T-cell (primary cell): ENCODE data around the gene KRTDAP. TPM values are rescaled to one million over a fixed set of nuclear protein-coding genes. Genes with fewer than 3 reads are reported as not detected.

ENCODE experiments used
- ATAC-seq, 4 experiments: fragments of 200-7000 bp in 3 of 4; fragments of 150-1000 bp in 1 of 4; cut with Tn5 transposase; replicated peaks in 1 of 4; 1 replicate in 3 of 4; 2 replicates in 1 of 4; pipeline ENCODE4 v1.10.0; 2021; ENCODE audit warnings: moderate library complexity in 3 of 4, mild to moderate bottlenecking in 2 of 4, moderate number of reproducible peaks in 1 of 4
- CTCF ChIA-PET, 2 donors: fragments of 300-600 bp; sonication (Branson Sonifier 250); formaldehyde crosslinking; loops; one replicate each; lab custom pipeline; 2022; ENCODE audit warnings: antibody characterized with exemption in 2 of 2; lab: Charles Lee
- POLR2A ChIA-PET, 2 donors: fragments of 300-600 bp; sonication (Branson Sonifier 250); formaldehyde crosslinking; loops; one replicate each; lab custom pipeline; 2022; ENCODE audit warnings: antibody characterized with exemption in 2 of 2; lab: Charles Lee
- DNase-seq, 35 experiments: peaks; one replicate each; pipeline versions ENCODE4 v3.0.0 to v3.0.0-alpha.2; 2013 to 2023
- H3K27ac ChIP-seq: one replicate; pipeline ENCODE4 v1.5.1; 2013; ENCODE audit warnings: low read length
- H3K27me3 ChIP-seq, 2 experiments: replicated peaks in 1 of 2; 1 replicate in 1 of 2; 2 replicates in 1 of 2; pipeline versions ENCODE4 v1.6.1 to v1.7.0; 2013; ENCODE audit warnings: low read length in 1 of 2, mixed read lengths in 1 of 2; ENCODE audit not compliant: control insufficient read depth in 2 of 2, insufficient read depth in 2 of 2; ENCODE audit errors: extremely low read depth in 1 of 2
- H3K36me3 ChIP-seq, 2 donors: 1 replicate in 1 of 2; 2 replicates in 1 of 2; pipeline versions ENCODE4 v1.6.1 to v1.7.0; 2013; ENCODE audit warnings: low read length in 1 of 2; ENCODE audit not compliant: control insufficient read depth in 2 of 2, insufficient read depth in 1 of 2; ENCODE audit errors: extremely low read depth in 1 of 2
- H3K4me1 ChIP-seq, 2 experiments: 1 replicate in 1 of 2; 2 replicates in 1 of 2; pipeline versions ENCODE4 v1.6.1 to v1.7.0; 2013; ENCODE audit warnings: low read length in 2 of 2, mixed read lengths in 1 of 2; ENCODE audit not compliant: insufficient read depth in 2 of 2, control insufficient read depth in 1 of 2; ENCODE audit errors: extremely low read depth in 1 of 2
- H3K4me3 ChIP-seq, 2 donors: 1 replicate in 1 of 2; 2 replicates in 1 of 2; pipeline versions ENCODE4 v1.5.1 to v1.7.0; 2013; ENCODE audit warnings: mild to moderate bottlenecking in 2 of 2, low read length in 1 of 2, moderate library complexity in 1 of 2; ENCODE audit not compliant: control insufficient read depth in 1 of 2; ENCODE audit errors: extremely low read depth in 1 of 2
- H3K9me3 ChIP-seq: 2 replicates; pipeline ENCODE4 v1.7.0; 2013
- H3K27ac Mint-ChIP-seq, 2 donors: one replicate each; pipeline ENCODE4 v1.8.0; 2020 to 2021; ENCODE audit warnings: mild to moderate bottlenecking in 2 of 2, mixed read lengths in 2 of 2
- H3K27me3 Mint-ChIP-seq, 2 donors: one replicate each; pipeline ENCODE4 v1.8.0; 2021 to 2022; ENCODE audit warnings: mixed read lengths in 2 of 2
- H3K36me3 Mint-ChIP-seq: one replicate; pipeline ENCODE4 v1.8.0; 2021; ENCODE audit warnings: mixed read lengths
- H3K4me1 Mint-ChIP-seq, 3 donors: one replicate each; pipeline ENCODE4 v1.8.0; 2020 to 2022; ENCODE audit warnings: mixed read lengths in 3 of 3, mild to moderate bottlenecking in 1 of 3
- H3K4me3 Mint-ChIP-seq, 3 donors: one replicate each; pipeline ENCODE4 v1.8.0; 2020 to 2022; ENCODE audit warnings: mild to moderate bottlenecking in 3 of 3, mixed read lengths in 3 of 3, moderate library complexity in 3 of 3
- H3K9me3 Mint-ChIP-seq, 3 donors: one replicate each; pipeline ENCODE4 v1.8.0; 2020 to 2022; ENCODE audit warnings: mixed read lengths in 3 of 3
- WGBS: methylation state at CpG from one replicate; pipeline ENCODE4 v1.1.5; 2013; ENCODE audit warnings: missing lambda C conversion rate; ENCODE audit not compliant: insufficient coverage; 5-methylcytosine and 5-hydroxymethylcytosine counted together
- total RNA-seq, 35 experiments: library from RNA in 6 of 35; stranded (reverse) in 6 of 35; fragments of 120-200 nt in 1 of 35; gene quantifications; one replicate each; pipeline versions ENCODE4 v1.2.1 to v1.2.4 and lab custom pipeline; 2013 to 2026

KRTDAP gene
- total RNA-seq, 5 donors from 2014 or later (not counting 1 experiment from before 2014, with no cell fraction given) = not detected

- H3K4me3 Mint-ChIP-seq = no peak overlapping the region
- peaks cover 24 to 33% of the 10 kb centered on the region in 2 donors for H3K27me3 Mint-ChIP-seq
- Histone ChIP-seq H3K27ac (no peak overlapping the region), H3K27me3 (peaks cover 0 to 47% of the 10 kb centered on the region in 2 experiments), H3K36me3 (no peaks in the 10 kb centered on the region), H3K4me1 (peaks cover 0 to 16% of the 10 kb centered on the region in 2 experiments), H3K4me3 (no peak overlapping the region), H3K9me3 (no peaks in the 10 kb centered on the region)
- no peak for ATAC-seq
- POLR2A ChIA-PET = no interaction called here
- no peaks in the 10 kb centered on the region for H3K9me3 Mint-ChIP-seq
- H3K27ac Mint-ChIP-seq = no peak overlapping the region
- 58% methylated on average over 13 of the region's 20 CpGs for WGBS
- no peaks in the 10 kb centered on the region for H3K36me3 Mint-ChIP-seq
- no peak for DNase-seq
- CTCF ChIA-PET = interaction anchor here (0.6 kb wide), 2 partner anchors 12 to 231 kb away, joined by 3 read pairs; partner anchors contain the start of genes PSENEN (in 1 of the 2) and U2AF1L4 (in 1 of the 2)
- peaks cover 12% of the 10 kb centered on the region in 3 donors for H3K4me1 Mint-ChIP-seq
These were observed 24.1 kb upstream of the KRTDAP start for GRCh38 chr19:35514282-35514809.

- POLR2A ChIA-PET = no interaction called here
- CTCF ChIA-PET = no interaction called here
- Histone ChIP-seq H3K36me3 (no peaks in the 10 kb centered on the region), H3K27ac (no peak within 1 kb of the TSS), H3K4me3 (no peak within 1 kb of the TSS), H3K9me3 (no peaks in the 10 kb centered on the region), H3K27me3 (peaks cover 2 to 51% of the 10 kb centered on the region in 2 experiments), H3K4me1 (peaks cover 0 to 22% of the 10 kb centered on the region in 2 experiments)
- peaks cover 24 to 34% of the 10 kb centered on the region in 2 donors for H3K27me3 Mint-ChIP-seq
- H3K4me3 Mint-ChIP-seq = no peak within 1 kb of the TSS
- no peak within 1 kb of the TSS for H3K27ac Mint-ChIP-seq
- peaks cover 14 to 17% (median 15%) of the 10 kb centered on the region in 3 donors for H3K4me1 Mint-ChIP-seq
- DNase-seq (no peak), ATAC-seq (no peak)
- WGBS = 35% methylated on average over 8 of the region's 15 CpGs
- no peaks in the 10 kb centered on the region for H3K9me3 Mint-ChIP-seq
- no peaks in the 10 kb centered on the region for H3K36me3 Mint-ChIP-seq
These were observed 23.5 kb upstream of the KRTDAP start, which contains the start of gene DMKN for GRCh38 chr19:35513628-35514281. DMKN (minus strand) TSS chr19:35513649; CDS start chr19:35513475, 174 bp downstream.

- DNase-seq (no peak), ATAC-seq (no peak)
- ChIA-PET CTCF (interaction anchor here in 1 of 2 donors (0.9 kb wide), 1 partner anchor 18 kb away, joined by 3 read pairs; no protein-coding TSS in a partner anchor), POLR2A (no interaction called here)
- 86% methylated on average over 11 of the region's 15 CpGs for WGBS
- Histone ChIP-seq H3K27ac (no peak overlapping the region), H3K27me3 (peaks cover 2 to 52% of the 10 kb centered on the region in 2 experiments), H3K4me3 (no peak overlapping the region), H3K4me1 (peaks cover 0 to 22% of the 10 kb centered on the region in 2 experiments), H3K36me3 (no peaks in the 10 kb centered on the region), H3K9me3 (no peaks in the 10 kb centered on the region)
- Mint-ChIP-seq H3K36me3 (no peaks in the 10 kb centered on the region), H3K27me3 (peaks cover 24 to 40% of the 10 kb centered on the region in 2 donors), H3K4me1 (peaks cover 15 to 20% (median 17%) of the 10 kb centered on the region in 3 donors), H3K4me3 (no peak overlapping the region), H3K9me3 (no peaks in the 10 kb centered on the region), H3K27ac (no peak overlapping the region)
These were observed 22.8 kb upstream of the KRTDAP start for GRCh38 chr19:35512831-35513627.

- H3K36me3 ChIP-seq = no peaks in the 10 kb centered on the region
- ATAC-seq (no peak), DNase-seq (no peak)
- Mint-ChIP-seq H3K9me3 (no peaks in the 10 kb centered on the region), H3K4me3 (no peak overlapping the region), H3K4me1 (peaks cover 15 to 20% (median 17%) of the 10 kb centered on the region in 3 donors), H3K36me3 (no peaks in the 10 kb centered on the region), H3K27me3 (peaks cover 31 to 50% of the 10 kb centered on the region in 2 donors), H3K27ac (no peak overlapping the region)
- WGBS = 79% methylated on average over 4 of the region's 7 CpGs
- ChIA-PET CTCF (interaction anchor here in 1 of 2 donors (0.6 kb wide), 2 partner anchors 70 to 430 kb away, joined by 5 to 6 read pairs; no protein-coding TSS in a partner anchor), POLR2A (no interaction called here)
- H3K4me3 ChIP-seq = no peak overlapping the region
- peaks cover 0 to 22% of the 10 kb centered on the region in 2 experiments for H3K4me1 ChIP-seq
- H3K27ac ChIP-seq = no peak overlapping the region
- H3K9me3 ChIP-seq = no peaks in the 10 kb centered on the region
- peaks cover 2 to 61% of the 10 kb centered on the region in 2 experiments for H3K27me3 ChIP-seq
These were observed 21.1 kb upstream of the KRTDAP start for GRCh38 chr19:35511337-35511736.

- 21% methylated on average over 11 of the region's 15 CpGs for WGBS
- Mint-ChIP-seq H3K4me3 (peak overlapping the region in 1 of 3 donors; percentile 73), H3K9me3 (no peaks in the 10 kb centered on the region), H3K36me3 (no peaks in the 10 kb centered on the region), H3K27me3 (peaks cover 30 to 52% of the 10 kb centered on the region in 2 donors), H3K4me1 (peaks cover 15 to 20% (median 17%) of the 10 kb centered on the region in 3 donors), H3K27ac (no peak overlapping the region)
- Histone ChIP-seq H3K36me3 (no peaks in the 10 kb centered on the region), H3K4me1 (peaks cover 0 to 22% of the 10 kb centered on the region in 2 experiments), H3K4me3 (peak overlapping the region in 1 of 2 donors; percentile 53), H3K27ac (no peak overlapping the region), H3K9me3 (no peaks in the 10 kb centered on the region), H3K27me3 (peaks cover 2 to 64% of the 10 kb centered on the region in 2 experiments)
- ChIA-PET CTCF (interaction anchor here (0.6 to 0.8 kb wide), 4 partner anchors 15 to 429 kb away, joined by 4 to 8 read pairs (median 4); no protein-coding TSS in a partner anchor), POLR2A (interaction anchor here in 1 of 2 donors (0.5 kb wide), 1 partner anchor 20 kb away, joined by 3 read pairs; no protein-coding TSS in a partner anchor)
- DNase-seq (no peak), ATAC-seq (peak in 1 of 4 experiments; percentile 8)
These were observed 20.3 kb upstream of the KRTDAP start for GRCh38 chr19:35510626-35510964.
